ENCODE measurements around the gene TMEM245.
"Not testable (repeated sequence)": the region's sequence is repeated elsewhere in the genome, so short reads cannot be mapped to it uniquely, and the experiment has no call there.

Gene TMEM245

DNA sequence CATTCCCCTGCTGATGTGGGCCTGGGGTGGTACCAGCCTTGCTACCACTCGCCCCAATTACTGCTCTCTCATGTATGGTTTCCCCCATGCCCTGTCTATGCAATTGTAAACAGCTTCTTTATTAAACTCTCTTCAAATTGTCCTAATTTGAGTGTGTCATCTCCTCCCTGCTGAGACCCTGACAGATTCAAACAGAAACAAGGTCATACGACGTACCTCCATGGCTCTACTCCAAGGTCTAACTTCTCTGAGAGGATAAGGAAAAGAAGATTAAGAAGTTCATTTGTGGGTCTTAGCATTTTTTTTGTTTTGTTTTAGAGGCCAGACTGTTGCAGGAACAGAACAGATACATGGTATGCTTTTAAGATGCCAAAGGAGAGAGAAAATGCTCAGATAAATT lies 147.6 kb downstream of the TMEM245 start:
- no peak for DNase-seq (ENCODE audit: low read depth in 2 of 2)
- no peak overlapping the region for H3K4me3 ChIP-seq (replicated peaks in 1 of 2; ENCODE audit: low read depth in 2 of 2, low read length in 2 of 2)
- TF ChIP-seq, protein P1, sequence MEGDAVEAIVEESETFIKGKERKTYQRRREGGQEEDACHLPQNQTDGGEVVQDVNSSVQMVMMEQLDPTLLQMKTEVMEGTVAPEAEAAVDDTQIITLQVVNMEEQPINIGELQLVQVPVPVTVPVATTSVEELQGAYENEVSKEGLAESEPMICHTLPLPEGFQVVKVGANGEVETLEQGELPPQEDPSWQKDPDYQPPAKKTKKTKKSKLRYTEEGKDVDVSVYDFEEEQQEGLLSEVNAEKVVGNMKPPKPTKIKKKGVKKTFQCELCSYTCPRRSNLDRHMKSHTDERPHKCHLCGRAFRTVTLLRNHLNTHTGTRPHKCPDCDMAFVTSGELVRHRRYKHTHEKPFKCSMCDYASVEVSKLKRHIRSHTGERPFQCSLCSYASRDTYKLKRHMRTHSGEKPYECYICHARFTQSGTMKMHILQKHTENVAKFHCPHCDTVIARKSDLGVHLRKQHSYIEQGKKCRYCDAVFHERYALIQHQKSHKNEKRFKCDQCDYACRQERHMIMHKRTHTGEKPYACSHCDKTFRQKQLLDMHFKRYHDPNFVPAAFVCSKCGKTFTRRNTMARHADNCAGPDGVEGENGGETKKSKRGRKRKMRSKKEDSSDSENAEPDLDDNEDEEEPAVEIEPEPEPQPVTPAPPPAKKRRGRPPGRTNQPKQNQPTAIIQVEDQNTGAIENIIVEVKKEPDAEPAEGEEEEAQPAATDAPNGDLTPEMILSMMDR (IDR thresholded peaks at IDR 0.05; ENCODE audit: low read depth, low read length) = no peak

DNA sequence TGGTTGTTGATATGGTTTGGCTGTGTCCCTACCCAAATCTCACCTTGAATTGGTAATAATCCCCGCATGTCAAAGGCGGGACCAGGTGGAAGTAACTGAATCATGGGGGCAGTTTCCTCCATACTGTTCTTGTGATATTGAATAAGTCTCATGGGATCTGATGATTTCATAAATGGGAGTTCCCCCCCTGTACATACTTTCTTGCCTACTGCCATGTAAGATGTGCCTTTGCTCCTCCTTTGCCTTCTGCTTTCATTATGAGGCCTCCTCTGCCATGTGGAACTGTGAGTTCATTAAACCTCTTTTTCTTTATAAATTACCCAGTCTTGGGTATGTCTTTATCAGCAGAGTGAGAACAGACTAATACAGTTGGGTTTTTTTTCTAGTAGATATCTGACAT lies 148.4 kb downstream of the TMEM245 start:
- H3K4me3 ChIP-seq (replicated peaks in 1 of 2; ENCODE audit: low read depth in 2 of 2, low read length in 2 of 2) = not testable (repeated sequence)
- DNase-seq (ENCODE audit: low read depth in 2 of 2) = peak in 1 of 2 donors; percentile 15

GRCh38 chr9:108967916-108968315 lies 151.8 kb downstream of the TMEM245 start:
- TF ChIP-seq, protein P1 (IDR thresholded peaks at IDR 0.05; ENCODE audit: low read depth, low read length) = no peak
- DNase-seq (ENCODE audit: low read depth in 2 of 2) = no peak
- no peak overlapping the region for H3K4me3 ChIP-seq (replicated peaks in 1 of 2; ENCODE audit: low read depth in 2 of 2, low read length in 2 of 2)

All from cardiac fibroblast (primary cell).